LNCaP clone FGC (cell line): ENCODE results near the gene AMOTL1.

Experiments used
- DNase-seq: peaks from one replicate; pipeline ENCODE4 v3.0.0-alpha.2; 2011; ENCODE audit warnings: low read depth
- H3K4me3 ChIP-seq: 2 replicates; pipeline ENCODE4 v1.5.1; 2011; ENCODE audit warnings: mild to moderate bottlenecking, low read depth, low read length, control low read depth
- TF ChIP-seq, protein P1 (sequence below): IDR thresholded peaks from 2 replicates; pipeline ENCODE4 v1.5.1; 2012; ENCODE audit warnings: mild to moderate bottlenecking; ENCODE audit not compliant: control insufficient read depth, insufficient read depth; ENCODE audit errors: extremely low read depth

The AMOTL1 gene

DNA sequence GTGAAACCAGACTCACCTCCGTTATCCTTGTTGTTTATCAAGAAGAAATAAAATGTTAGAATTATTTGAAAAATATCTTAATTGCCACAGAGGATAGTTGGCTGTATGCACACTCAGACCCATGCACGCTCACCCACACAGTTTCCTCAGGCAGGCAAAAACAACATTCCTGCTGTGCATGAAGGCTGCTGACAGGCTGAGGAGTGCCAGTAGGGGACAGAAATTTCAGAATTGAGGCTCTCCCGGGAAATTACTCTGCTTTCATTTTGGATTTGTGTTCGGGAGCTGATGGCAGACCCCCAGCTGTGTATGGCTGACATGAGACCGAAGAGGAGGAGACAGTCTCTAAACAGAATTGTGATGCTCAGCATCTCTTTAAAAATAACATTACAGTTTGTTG is 87.5 kb downstream of the AMOTL1 start:
- no peak for DNase-seq
- TF ChIP-seq, protein P1, sequence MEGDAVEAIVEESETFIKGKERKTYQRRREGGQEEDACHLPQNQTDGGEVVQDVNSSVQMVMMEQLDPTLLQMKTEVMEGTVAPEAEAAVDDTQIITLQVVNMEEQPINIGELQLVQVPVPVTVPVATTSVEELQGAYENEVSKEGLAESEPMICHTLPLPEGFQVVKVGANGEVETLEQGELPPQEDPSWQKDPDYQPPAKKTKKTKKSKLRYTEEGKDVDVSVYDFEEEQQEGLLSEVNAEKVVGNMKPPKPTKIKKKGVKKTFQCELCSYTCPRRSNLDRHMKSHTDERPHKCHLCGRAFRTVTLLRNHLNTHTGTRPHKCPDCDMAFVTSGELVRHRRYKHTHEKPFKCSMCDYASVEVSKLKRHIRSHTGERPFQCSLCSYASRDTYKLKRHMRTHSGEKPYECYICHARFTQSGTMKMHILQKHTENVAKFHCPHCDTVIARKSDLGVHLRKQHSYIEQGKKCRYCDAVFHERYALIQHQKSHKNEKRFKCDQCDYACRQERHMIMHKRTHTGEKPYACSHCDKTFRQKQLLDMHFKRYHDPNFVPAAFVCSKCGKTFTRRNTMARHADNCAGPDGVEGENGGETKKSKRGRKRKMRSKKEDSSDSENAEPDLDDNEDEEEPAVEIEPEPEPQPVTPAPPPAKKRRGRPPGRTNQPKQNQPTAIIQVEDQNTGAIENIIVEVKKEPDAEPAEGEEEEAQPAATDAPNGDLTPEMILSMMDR: no peak
- H3K4me3 ChIP-seq: no peak overlapping the region

DNA sequence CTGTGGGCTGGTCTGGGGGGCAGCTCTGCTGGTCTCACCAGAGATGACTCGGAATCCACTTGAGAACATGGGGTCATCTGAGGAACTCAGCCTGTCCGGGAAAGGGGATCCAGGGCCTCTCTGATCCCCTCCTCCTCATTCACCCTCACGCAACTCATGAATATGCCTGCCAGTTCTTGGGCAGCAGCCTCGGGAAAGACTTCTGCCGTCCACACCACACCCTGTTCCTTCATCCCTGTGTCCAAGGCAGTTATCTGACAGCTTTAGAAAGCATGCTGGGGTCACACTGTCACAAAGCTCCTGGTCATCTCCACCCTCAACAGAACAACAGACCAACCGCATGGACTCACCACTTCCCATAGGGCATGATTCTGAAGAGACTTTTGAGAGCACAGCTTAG is 88.3 kb downstream of the AMOTL1 start:
- TF ChIP-seq, protein P1: no peak
- DNase-seq: no peak
- no peak overlapping the region for H3K4me3 ChIP-seq

DNA sequence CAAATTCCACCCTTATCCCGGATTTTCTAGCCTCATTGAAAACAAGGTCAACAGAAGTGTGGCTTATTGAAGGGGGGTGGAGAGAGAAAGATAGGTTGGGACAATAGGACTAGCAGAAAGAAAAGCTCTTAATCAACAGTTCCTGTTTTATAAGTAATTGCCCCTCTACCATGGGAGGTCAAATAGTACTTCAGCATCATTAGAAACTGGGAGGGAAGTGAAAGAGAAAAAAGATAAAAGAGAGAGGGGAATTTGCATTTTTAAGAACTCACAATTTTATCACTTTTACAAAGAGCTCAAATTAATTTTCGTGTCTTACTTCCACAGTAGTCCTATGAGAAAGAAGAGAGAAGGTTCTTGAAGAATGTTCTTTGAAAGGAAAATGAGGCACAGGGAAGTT is 89.2 kb downstream of the AMOTL1 start:
- no peak for DNase-seq
- no peak overlapping the region for H3K4me3 ChIP-seq

DNA sequence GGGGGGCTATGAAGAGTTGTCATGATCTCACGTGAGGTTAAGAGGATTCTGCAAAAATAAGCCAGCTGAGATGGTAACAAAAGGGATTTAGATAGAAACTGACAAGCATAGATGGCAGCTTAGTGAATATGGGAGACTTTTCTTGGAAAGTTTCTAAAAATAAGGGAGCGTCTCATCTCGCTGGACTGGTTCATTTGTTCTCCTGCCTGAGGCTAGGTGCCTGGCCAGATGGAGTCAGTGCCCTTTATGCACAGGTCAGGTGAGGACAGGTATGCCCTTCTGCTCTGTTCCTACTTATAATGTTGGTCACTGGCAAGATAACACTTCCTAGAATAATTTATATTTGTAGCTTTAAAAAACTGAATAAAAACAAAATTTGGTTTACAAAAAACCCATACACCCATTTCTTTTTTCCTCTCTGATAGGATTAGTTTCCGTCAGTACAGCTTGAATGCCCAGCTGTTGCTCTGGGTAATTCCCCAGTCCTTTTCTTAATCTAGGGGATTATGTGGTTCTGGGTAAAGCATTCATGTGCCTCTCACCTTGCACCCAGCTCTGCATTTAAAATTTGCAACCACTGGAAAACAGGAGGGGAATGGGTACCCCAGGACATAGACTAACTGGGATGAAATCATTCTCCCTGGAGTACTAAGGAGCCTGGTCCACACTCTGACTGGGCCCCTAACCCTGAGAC is 90.0 kb downstream of the AMOTL1 start:
- TF ChIP-seq, protein P1: no peak
- no peak overlapping the region for H3K4me3 ChIP-seq
- DNase-seq: no peak

More for the DNA sequence above, 89.2 kb downstream of the AMOTL1 start:
- TF ChIP-seq, protein P1: no peak

DNA sequence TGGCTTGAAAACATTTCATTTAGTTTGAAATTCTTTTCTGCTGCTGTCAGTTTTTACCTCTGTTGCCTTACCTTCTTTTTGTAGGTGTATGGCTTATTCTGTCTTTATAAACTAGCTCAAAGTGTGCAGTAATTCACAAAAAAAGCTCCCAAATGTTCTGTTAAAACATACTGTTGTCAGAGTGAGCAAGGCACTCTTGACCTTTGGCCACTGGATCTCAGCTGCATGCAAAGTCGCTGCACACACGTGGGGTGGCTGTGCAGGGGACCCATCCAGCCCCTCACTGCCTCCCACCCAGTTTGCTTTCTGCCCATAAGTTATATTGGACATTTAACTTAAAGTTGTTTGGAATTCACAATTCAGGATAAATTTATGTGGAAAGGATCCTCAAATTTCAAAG is 92.2 kb downstream of the AMOTL1 start:
- TF ChIP-seq, protein P1: no peak
- no peak overlapping the region for H3K4me3 ChIP-seq
- no peak for DNase-seq

GRCh38 chr11:94861306-94861845 is 93.2 kb downstream of the AMOTL1 start:
- DNase-seq: no peak
- TF ChIP-seq, protein P1: no peak
- no peak overlapping the region for H3K4me3 ChIP-seq
